Esophagus squamous epithelium (tissue), 5 donors: ENCODE measurements around the gene NPTX1. TPM values are rescaled to one million over a fixed set of nuclear protein-coding genes. Genes with fewer than 3 reads are reported as not detected.

Experiments used
- DNase-seq: peaks from one replicate; lab custom pipeline; 2025; lab: John Stamatoyannopoulos, UW
- H3K27ac ChIP-seq, 4 donors: fragments of 200-600 bp; sonication (generic); one replicate each; pipeline ENCODE4 v1.5.1; 2016 to 2019; ENCODE audit warnings: mild to moderate bottlenecking in 1 of 4
- H3K27me3 ChIP-seq, 4 donors: fragments of 200-600 bp; sonication (generic); 1 replicate in 3 of 4; 2 replicates in 1 of 4; pipeline versions ENCODE4 v1.5.1 to v1.6.0; 2017 to 2021; ENCODE audit warnings: antibody characterized with exemption in 1 of 4
- H3K36me3 ChIP-seq, 3 donors: fragments of 200-600 bp; sonication (generic); one replicate each; pipeline ENCODE4 v1.5.1; 2016 to 2019
- H3K4me1 ChIP-seq, 3 donors: fragments of 200-600 bp; sonication (generic); one replicate each; pipeline ENCODE4 v1.5.1; 2017 to 2019
- H3K4me3 ChIP-seq, 4 donors: fragments of 200-600 bp; sonication (generic); 1 replicate in 3 of 4; 2 replicates in 1 of 4; pipeline ENCODE4 v1.5.1; 2016 to 2019; ENCODE audit warnings: mild to moderate bottlenecking in 2 of 4, moderate library complexity in 1 of 4
- H3K9me3 ChIP-seq, 3 donors: fragments of 200-600 bp; sonication (generic); one replicate each; pipeline ENCODE4 v1.5.1; 2016 to 2019
- POLR2A ChIP-seq, 4 donors: fragments of 450-650 bp; IDR thresholded peaks; one replicate each; pipeline ENCODE4 v1.6.1; 2017; ENCODE audit warnings: antibody characterized with exemption in 4 of 4, mild to moderate bottlenecking in 4 of 4, moderate library complexity in 3 of 4
- WGBS, 2 donors: methylation state at CpG; one replicate each; pipeline ENCODE4 v1.1.5; 2018; 5-methylcytosine and 5-hydroxymethylcytosine counted together
- intact Hi-C: fragments of 100-400 bp; cut with DNase I; formaldehyde crosslinking; loops from one replicate; pipeline ENCODE4 v1.15.0; 2022
- total RNA-seq, 4 donors: library from RNA; depleted of rRNA; stranded (reverse); fragments of >200 nt; gene quantifications; one replicate each; pipeline ENCODE4 v1.1.0, GENCODE V29; 2016
- TF ChIP-seq, protein P1 (sequence below), 6 experiments: fragments of 450-650 bp in 4 of 6; fragments of 200-600 bp in 2 of 6; sonication (generic) in 2 of 6; IDR thresholded peaks; one replicate each; pipeline ENCODE4 v1.5.1; 2016 to 2019; ENCODE audit warnings: antibody characterized with exemption in 6 of 6, mild to moderate bottlenecking in 4 of 6, moderate library complexity in 4 of 6
- donor health status: DM: yes; HTN: yes; CAD: no.

Gene NPTX1
- total RNA-seq, 4 donors from 2014 or later = under 0.01 to 0.15 TPM; not detected in 2

DNA sequence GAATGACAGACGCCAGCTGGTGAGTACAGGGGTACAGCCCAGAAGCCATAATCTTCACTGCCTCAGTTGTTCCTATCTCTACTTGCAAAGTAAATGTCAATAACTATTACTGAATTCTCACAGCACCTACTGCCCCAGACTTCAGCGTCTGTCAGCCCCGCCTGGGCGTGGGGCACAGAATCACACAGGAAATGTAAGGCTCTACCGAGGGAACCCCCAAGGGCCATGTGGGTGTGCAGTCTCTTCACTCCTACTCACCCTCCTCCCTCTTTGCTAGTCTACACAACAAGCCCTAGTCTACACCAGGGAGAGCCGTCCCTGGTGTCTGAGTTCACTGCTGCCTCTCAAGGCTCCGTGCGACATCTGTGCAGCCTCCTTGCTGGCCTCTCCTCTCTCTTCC is 4.5 kb downstream of the NPTX1 start:
- intact Hi-C loops = no loop called here
- no peaks in the 10 kb centered on the region for H3K9me3 ChIP-seq
- H3K27ac ChIP-seq = no peak overlapping the region
- H3K4me1 ChIP-seq = peaks cover 12 to 31% (median 26%) of the 10 kb centered on the region in 3 donors
- DNase-seq = no peak
- no peaks in the 10 kb centered on the region for H3K36me3 ChIP-seq
- TF ChIP-seq, protein P1, sequence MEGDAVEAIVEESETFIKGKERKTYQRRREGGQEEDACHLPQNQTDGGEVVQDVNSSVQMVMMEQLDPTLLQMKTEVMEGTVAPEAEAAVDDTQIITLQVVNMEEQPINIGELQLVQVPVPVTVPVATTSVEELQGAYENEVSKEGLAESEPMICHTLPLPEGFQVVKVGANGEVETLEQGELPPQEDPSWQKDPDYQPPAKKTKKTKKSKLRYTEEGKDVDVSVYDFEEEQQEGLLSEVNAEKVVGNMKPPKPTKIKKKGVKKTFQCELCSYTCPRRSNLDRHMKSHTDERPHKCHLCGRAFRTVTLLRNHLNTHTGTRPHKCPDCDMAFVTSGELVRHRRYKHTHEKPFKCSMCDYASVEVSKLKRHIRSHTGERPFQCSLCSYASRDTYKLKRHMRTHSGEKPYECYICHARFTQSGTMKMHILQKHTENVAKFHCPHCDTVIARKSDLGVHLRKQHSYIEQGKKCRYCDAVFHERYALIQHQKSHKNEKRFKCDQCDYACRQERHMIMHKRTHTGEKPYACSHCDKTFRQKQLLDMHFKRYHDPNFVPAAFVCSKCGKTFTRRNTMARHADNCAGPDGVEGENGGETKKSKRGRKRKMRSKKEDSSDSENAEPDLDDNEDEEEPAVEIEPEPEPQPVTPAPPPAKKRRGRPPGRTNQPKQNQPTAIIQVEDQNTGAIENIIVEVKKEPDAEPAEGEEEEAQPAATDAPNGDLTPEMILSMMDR (IDR thresholded peaks at IDR 0.05) = no peak
- TF ChIP-seq POLR2A (IDR thresholded peaks at IDR 0.05) = no peak
- no peak overlapping the region for H3K4me3 ChIP-seq
- WGBS, 2 donors = 70 to 88% methylated on average over 6 to 7 of the region's 8 CpGs
- peaks cover 16 to 99% (median 20%) of the 10 kb centered on the region in 4 donors for H3K27me3 ChIP-seq

DNA sequence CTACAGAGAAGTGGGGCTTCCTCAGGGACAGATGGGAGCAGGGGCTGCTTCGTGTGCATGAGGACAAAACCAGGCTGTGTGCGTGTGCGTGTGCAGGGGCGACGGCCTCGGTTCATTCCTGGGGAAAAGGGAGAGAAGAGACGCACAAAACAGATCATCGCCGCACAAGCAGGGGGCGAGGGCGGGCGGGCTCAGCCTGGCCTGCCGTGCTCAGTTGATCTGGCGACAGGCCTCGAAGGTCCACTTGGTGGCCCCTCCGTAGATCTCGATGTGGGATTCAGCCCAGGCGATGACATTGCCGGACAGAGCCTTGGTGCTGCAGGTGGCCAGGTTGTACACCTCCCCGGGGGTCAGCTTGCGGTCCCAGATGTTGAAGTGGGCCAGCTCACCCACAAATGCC is 5.8 kb downstream of the NPTX1 start:
- Histone ChIP-seq H3K27ac (no peak overlapping the region), H3K36me3 (no peaks in the 10 kb centered on the region), H3K4me3 (no peak overlapping the region), H3K27me3 (peaks cover 6 to 99% (median 17%) of the 10 kb centered on the region in 4 donors), H3K9me3 (no peaks in the 10 kb centered on the region), H3K4me1 (peaks cover 9 to 18% (median 13%) of the 10 kb centered on the region in 3 donors)
- DNase-seq = no peak
- TF ChIP-seq, protein P1 (IDR thresholded peaks at IDR 0.05) = no peak
- TF ChIP-seq POLR2A (IDR thresholded peaks at IDR 0.05) = no peak
- 77 to 80% methylated on average over 9 to 20 of the region's 21 CpGs for WGBS, 2 donors
- intact Hi-C loops = no loop called here

DNA sequence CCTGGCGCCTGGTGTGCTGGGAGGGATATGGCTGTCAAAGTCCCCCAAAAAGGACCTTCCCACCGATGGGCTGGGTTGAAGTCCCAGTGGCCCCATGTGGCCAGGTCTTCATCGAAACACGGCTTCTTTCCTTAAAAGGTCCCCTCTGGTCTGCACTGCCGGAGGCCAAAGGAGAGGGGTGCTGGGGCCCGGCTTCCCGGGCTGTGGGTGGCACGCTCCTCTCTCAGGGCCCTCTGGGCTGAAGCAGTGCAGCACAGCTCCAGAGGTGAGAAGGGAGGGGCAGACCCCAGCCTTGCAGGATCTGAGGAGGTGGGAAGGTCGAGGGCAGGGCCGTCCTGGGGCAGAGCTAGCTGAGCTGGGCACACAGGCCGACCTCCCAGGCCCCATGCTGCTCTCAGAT is 6.7 kb downstream of the NPTX1 start:
- Histone ChIP-seq H3K4me3 (no peak overlapping the region), H3K27me3 (peaks cover 0 to 99% (median 16%) of the 10 kb centered on the region in 4 donors), H3K27ac (no peak overlapping the region), H3K4me1 (peaks cover 3 to 9% (median 4%) of the 10 kb centered on the region in 3 donors), H3K36me3 (no peaks in the 10 kb centered on the region), H3K9me3 (no peaks in the 10 kb centered on the region)
- DNase-seq = no peak
- 70% methylated on average over 2 of the region's 11 CpGs; no CpG with 5 or more reads in 1 of the 2 donors for WGBS, 2 donors
- TF ChIP-seq, protein P1 (IDR thresholded peaks at IDR 0.05) = no peak
- TF ChIP-seq POLR2A (IDR thresholded peaks at IDR 0.05) = no peak
- intact Hi-C loops = no loop called here

DNA sequence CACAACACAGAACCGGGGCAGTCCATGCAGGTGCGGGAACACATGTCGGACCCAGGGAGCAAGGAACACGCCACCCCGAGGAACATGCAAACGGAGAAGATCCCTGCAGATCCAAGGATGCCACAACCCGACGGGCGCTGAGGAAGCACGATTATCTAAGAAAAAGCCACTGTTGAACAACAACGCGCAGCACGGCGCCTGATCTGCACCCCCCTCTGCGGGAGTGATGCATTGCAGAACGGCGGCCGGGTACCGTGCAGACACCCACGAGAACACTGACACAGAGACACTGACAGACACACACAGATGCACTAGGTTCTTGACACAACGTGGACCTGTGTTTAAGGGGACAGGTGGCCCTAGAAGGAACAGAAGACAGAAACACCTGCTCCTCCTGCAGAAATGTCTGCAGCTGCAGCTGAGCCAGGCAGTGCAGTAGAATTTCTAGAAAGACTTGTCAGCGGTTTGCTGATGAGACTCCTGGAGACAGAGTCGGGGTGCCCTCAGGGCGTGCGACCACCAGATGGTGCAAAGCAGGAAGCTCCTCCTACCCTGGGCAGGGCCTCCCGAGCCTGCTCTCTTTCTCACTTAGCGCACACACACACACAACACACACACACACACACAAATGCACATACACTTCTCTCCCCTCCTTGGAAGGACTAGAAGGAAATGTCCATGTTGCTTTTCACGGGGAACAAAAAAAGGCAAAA is 7.5 kb downstream of the NPTX1 start:
- WGBS, 2 donors = 77 to 84% methylated on average over 19 to 25 of the region's 28 CpGs
- Histone ChIP-seq H3K4me3 (no peak overlapping the region), H3K27me3 (peaks cover 0 to 99% (median 9%) of the 10 kb centered on the region in 4 donors), H3K9me3 (no peaks in the 10 kb centered on the region), H3K36me3 (no peaks in the 10 kb centered on the region), H3K27ac (no peak overlapping the region), H3K4me1 (peaks cover 0 to 2% (median 0%) of the 10 kb centered on the region in 3 donors)
- no peak for DNase-seq
- TF ChIP-seq POLR2A (IDR thresholded peaks at IDR 0.05) = no peak
- TF ChIP-seq, protein P1 (IDR thresholded peaks at IDR 0.05) = no peak
- intact Hi-C loops = no loop called here

DNA sequence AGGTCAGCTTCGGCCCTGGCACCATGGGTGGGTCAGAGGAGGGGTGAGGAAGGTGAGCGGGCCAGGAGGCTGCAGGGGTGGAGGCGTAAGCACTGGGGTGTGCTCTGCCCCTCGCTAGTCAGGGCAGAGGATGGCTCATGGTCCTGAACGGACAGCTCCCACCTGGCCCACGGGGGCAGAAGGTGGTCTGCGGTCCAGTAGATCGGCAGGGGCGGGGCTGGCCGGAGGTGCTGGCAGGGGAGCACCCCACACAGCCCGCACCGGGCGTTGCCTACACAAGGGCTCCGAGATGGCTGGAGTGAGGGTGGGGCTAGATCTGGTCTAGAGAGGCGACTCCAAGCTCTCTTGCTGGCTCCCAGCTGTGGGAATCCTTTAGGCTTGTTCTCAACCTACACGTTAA is 8.2 kb downstream of the NPTX1 start:
- intact Hi-C loops = no loop called here
- 17 to 45% methylated on average over 5 of the region's 16 CpGs for WGBS, 2 donors
- Histone ChIP-seq H3K27me3 (peaks cover 0 to 99% (median 8%) of the 10 kb centered on the region in 4 donors), H3K36me3 (no peaks in the 10 kb centered on the region), H3K4me1 (no peaks in the 10 kb centered on the region), H3K27ac (no peak overlapping the region), H3K4me3 (no peak overlapping the region), H3K9me3 (no peaks in the 10 kb centered on the region)
- DNase-seq = no peak
- no peak for TF ChIP-seq POLR2A (IDR thresholded peaks at IDR 0.05)
- TF ChIP-seq, protein P1 (IDR thresholded peaks at IDR 0.05) = no peak
